ENCODE data around the gene FH.

FH gene

DNA sequence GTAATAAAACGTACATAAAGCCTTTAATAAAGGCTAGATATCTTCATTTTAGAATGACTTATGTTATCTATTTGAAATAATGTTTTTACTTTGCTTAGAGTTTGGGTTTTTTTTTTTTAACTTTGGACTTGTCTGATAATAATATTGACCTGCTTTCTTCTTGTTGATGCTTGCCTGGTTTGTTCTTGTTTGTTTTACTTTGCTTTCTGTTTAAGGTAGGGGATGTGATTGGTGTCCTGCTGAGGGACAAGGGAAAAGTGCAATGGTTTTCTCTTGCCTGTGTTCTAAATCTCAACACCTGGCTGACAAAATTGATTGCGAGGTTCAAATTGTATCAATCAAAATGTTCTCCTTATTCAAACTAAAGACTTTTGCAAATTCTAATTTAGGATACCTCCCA, 2.2 kb upstream of the FH start:
- no peak for DNase-seq

DNA sequence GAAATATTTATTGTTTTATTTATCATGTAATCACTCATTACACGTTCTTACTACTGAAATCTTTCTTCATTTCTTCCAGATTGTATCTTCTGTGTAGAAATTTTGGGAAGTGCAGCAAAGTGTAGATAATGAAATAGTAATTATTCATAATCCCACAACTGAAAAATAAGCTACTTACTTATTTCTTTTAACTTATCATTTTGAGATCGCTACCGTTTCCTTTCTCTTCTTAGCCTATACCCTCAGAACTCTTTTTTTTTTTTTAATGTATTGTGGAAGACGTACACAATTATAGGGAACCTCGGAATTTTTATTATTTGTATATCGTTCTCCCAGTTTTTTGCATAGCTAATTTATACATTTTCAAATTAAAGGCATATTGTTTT, 518 bp upstream of the FH start:
- DNase-seq: no peak

DNA sequence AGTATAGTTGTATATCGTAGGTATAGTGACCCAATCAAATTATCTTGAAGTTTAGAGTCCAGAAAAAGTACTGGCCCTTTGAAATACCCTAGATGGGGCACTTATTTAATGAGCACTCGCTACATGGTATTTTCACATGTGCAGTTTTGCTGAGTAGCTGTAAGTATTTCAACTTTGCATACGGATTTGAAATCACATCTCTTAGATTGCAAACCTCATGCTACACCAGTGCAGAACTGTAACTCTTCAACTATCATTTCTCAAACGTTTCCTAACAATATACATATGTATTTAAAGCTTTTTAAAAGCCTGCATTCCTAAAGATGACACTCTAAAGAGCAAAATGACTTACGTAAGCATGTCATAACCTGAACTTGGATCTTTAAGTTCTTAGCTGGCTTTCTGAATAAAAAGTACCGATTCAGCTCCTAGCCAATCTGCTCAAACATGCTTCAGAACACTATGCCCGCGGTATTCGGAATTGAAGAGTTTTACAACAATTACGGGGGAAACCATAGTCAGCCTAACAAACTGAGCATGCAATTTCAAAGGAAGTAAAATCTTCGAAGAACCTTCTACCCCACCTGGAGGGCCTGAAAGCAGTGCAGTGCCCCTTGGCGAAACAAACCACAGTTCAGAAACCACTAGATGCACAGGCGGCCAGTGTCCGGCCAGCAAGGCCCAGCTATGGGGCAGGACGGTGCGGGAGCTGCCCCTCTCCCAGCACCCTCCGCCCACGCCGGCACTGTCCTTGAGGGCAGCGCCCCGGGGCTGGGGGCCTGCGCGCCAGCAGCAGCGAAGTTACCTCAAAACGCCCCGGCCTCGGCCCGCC, 863 bp downstream of the FH start:
- DNase-seq: peak in 1 of 2 donors; percentile 38

DNA sequence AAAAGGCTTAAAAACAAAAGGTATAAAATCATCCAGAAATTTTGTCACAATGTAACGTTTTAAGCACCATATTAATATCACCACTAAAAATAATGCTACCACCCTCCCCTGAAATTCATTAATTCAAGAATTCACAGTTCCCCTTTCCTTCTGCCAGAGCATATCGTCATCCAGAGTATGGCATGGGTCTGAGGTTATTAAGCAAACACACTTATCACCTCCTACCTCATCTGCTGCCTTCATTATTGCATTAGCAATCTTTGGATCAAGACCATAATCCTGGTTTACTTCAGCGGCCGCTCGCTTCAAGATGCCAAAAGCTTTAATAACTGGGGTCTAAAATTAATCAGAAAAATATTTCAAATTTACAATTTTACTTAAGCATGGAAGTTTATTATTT, 6.2 kb downstream of the FH start:
- no peak for DNase-seq

DNA sequence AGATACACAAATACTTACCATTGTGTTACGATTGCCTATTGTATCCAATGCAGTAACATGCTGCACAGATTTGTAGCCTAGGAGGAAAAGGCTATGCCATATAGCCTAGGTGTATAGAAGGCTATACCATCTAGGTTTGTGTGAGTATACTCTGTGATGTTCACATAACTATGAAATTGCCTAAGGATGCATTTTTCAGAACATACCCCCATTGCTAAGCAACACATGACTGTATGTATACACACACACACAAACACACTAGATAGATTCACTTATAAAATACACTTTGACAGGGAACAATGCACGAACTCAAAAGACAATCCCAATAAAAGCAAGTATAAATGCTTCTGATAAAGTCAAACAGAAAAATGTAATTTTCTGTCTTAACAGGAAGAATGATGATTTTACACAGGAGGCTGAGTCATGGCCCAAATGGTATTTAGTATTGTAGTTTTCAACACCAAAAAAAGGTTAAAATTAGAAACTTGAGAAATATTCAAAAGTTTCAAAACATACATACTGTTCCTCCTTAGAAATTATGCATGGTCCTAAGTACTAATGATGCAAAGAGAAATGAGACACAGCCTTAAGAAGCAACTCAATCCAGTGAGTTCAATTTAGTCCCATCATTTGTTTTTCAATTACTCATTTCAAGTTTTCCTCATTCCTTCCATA, 12.2 kb downstream of the FH start:
- DNase-seq: no peak

DNA sequence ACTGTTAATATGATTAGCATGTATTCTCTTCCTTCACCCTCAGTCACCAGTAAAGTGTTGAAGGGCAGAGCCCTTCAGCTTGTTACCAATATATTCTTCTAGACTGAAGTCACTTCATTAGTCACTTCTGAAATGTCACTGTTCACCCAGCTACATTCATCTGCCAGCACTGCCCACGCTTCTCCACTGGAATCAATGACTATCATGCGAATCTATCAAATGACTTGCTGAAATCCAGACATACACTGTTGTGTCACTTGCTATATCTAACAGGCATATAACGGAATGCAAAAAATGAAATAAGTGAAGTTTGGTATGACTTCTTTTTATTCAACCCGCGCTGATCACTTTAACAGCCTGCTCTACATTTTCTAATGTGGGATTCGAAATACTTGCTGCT, 16.1 kb downstream of the FH start:
- no peak for DNase-seq

DNA sequence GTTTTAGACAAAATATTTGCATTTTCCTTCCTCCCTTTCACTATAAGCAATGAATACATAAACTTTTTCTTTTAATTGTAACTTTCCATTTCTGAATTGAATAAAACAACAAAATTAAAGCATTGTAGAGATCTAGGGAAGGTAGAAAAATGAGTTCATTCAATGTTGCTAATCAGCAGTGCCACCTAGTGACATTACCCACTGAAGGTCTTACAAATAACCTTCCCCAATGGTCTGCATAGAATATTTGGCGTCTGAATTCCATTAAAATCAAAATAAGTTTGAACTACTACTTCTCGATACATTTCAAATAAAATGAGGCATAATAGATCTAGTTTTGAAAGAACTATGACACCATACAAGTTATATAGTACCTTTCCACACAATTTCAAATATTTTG, 19.6 kb downstream of the FH start:
- DNase-seq: no peak

DNA sequence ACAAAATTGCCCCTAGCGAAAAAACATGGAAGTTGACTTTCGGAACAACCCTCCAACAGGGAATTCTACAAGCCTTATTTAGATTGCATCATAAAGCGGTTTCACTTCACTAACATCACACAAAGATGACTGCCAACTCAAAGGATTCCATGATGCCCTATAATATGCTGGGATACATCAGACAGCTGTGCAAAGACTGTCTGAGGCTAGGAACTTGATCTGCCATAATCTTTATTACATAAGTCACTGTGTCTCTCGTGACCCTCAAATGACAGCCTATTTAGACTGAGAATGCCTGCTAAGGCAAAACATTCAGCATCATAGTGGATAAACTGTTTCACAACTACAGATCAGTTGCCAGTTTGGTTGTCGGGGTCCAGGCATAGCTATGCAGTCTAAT, 23.8 kb downstream of the FH start:
- DNase-seq: no peak

DNA sequence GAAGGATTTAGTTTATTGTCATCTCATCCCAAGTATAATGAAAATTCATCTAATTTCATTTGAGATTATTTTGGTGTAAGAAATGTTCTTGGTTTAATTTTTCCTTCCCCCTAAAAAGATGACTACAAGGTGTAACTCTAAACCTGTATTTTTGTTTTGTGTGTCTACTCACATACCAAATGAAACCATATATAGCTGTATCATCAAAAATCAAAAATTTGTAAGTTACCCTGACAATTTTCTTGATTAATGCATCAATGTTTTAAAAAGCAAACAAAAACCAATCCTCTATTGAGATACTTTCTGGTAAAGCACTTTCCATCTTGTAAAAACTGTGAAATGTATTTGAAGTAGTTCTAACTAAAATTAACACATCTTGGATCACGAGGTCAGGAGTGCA, 30.8 kb downstream of the FH start:
- no peak for DNase-seq

DNA sequence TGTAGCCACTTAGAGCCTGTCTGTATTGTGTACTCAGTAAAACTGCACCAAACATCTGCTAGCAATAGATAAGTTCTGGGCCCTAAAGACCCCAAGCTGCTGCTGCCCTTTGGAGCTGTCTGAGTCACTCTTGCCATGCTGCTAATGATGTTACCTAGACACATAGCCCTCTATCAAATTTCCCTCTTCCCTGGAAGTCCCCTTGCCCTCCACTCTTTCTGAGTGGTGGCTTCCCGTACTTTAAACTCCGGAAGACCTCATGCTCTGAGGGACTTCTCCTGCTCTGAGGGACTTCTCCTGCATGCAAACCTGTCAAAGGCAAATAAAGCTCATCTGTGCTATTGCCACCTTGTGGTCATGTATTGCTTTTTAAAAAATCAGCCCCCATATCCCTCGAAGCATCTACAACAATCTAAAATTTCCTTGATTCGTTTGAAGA, 34.0 kb downstream of the FH start:
- DNase-seq: no peak

DNA sequence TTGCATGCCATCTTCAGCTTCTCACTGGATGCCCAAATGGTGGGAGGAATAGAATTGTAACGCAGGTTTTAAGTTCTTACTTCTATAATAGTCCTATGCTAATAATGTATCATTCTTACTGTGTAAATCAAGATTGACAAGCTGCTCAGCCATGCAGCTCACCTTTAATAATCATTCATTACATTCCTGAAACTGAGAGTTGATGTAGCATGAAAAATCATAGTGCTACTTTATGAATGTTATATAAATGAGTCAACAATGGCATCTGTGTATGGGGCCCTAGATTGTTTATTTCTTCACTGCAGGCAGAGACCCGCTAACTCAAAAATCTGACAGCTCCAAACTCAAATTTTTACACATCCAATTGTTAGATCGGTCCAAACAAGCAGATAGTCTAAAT, 34.4 kb downstream of the FH start:
- no peak for DNase-seq

DNA sequence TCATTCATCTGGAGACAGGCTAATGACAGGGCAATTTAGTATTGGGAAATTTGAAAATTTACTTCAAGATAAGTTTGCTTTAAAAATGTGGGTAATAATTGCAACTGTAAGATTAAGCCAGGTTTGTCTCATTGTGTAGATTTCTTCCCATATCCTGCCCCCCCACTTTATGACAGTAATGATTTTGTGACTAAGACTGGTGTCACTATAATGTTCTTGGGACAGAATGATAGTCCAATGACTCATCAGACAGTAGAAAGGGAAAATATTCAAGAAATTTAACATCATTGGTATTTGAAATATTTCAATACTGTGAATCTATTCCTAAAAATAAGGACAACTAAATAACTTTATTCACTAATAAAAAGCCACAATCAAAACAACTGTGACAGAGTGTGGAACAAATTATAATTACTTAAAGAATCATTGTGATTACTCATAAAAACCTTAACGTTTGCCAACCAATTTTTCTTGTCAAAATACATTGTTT, 36.7 kb downstream of the FH start:
- no peak for DNase-seq

DNA sequence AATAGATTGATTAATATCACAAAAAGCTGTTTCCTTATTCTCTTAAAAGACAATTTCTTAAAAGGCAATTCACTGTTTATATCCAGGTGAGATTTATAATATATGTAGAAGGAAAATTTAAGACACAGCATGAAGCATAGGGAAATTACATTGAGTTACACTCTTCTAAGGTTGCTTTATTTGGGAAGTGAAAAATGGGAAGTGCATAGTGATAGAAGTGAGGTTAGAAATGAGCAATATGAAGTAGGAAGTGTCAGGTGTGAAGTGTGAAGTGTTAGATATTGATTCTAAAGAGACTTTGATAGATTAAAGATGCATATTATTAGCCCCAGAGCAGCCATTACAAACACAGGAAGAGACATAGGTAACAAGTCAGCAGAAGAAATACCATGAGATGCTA, 40.3 kb downstream of the FH start:
- DNase-seq: no peak

DNA sequence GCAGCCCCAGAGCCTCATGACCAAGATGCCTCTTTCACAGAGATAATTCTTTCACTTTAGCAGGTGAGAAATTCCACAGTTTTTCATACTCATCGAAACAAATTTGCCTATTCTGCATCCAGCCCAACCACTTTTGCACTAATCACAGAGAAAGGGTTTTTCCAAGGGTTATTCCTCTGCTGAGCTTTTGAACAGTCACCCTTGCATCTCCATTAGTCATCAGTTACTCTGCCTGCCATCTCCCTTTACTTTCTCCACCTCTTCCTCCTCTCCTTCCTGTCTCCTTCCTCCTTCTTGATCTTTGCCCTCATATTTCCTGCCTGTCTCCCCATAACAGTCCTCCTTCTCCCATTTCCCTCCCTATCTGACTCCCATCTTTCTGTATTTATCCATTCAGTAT, 43.9 kb downstream of the FH start:
- DNase-seq: no peak

DNA sequence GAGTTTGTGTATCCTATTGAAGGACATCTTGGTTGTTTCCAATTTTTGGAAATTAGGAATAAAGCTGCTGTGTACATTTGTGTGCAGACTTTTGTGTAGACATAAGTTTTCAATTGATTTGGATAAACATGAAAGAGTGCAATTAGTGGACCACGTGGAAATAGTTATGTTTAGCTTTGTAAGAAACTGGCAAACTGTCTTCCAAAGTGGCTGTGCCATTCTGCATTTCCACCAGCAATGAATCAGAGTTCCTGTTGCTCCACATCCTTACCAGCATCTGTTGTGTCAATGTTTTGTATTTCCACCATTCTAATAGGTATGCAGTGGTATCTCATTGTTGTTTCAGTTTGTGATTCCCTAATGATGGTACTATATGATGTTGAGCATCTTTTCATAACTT, 46.5 kb downstream of the FH start:
- DNase-seq: no peak

DNA sequence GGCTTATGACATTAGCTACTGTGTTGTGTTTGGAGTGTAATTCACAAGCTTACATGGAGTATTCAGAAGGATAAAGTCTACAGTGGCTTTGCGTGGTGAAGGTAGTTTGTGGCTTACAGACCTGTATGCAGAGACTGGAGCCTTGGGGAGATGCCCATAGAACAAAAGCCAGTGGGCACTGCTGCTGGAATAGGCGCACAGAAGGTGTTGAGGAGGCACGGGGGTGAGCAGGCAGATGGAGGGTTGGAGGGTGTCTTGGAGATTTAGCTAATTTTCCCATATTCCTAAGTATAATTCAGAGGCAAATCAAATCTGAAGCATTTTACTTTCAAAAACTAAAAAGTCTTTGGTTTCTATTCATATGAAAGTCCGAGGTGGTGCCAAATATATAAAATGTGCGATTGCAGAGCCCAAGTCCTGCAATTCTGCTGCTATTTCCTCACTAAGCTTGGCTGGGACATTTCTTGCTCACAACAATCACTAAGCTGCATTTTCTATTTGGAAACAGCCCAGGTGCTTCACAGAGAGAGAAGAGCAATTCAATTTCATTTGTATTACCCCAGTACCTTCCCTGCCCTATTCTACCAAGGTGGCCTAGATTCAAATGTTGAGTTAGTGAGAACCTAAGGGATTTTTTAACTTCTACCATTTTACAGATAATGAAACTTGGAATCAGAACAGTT, 48.5 kb downstream of the FH start:
- DNase-seq: no peak

DNA sequence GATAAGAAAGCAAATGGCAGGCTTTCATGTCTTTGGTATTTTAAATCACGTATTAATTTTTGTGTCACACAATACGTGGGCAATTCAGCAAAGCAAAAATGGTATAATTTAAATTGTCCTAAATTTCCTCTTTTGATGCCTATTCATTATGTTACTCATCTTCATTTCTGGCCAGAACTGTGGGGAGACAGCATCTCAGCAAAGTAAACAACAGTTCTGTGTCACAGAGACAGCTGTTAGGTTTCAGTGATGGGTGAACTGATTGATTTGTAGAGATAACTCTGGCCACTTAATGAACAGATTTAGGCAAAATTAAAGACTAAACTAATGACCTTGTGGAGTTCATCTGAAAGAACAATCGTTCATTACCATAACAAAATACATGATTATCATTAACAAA, 49.2 kb downstream of the FH start:
- DNase-seq: no peak

DNA sequence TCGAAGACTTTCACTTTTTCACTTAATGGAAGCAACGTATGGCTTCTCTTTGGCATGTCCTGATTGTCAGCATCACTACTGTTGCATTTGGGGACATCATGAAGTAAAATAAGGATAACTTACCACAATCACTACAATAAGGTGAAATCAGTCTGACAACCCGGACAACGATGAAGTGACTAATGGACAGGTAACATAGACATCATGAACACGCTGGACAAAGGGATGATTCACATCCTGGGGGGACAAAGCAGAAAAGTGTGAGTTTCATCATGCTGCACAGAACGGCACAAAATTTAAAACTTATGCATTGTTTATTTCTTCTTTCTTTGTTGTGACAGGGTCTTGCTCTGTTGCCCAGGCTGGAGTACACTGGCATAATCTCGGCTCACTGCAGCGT, 53.9 kb downstream of the FH start:
- DNase-seq: no peak

DNA sequence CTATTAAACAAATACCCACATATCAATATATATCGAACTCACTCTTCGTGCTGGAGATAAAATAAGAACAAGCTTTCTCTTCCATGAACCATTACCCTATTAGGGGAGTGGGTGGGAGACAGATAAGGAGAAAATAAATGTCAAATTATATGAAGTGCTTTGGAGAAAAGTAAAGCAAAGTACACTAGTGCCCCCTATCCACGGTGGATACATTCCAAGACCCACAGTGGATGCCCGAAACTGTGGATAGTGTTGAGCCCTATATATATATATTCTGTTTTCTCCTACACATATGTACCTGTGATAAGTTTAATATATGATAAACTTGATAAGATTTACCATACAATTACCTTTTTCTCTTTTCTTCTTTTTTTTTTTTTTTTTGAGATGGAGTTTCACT, 54.6 kb downstream of the FH start:
- no peak for DNase-seq

DNA sequence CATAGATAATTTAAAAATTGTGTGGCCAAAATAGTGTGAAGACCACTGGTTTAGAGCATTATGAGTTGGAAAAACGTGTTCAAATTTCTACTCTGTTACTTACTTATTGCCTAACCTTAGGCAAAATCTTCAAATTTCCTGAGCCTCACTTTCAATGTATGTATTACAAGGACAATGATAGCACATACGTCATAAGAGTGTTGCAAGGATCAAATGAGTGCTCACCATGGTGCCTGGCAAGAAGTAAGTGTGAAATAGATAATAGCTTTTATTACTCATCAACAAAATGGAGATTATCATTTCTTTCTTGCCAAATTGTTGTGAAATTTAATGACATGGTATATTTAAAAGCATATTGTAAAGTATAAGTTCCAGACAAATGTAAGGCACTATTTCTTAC, 57.2 kb downstream of the FH start:
- no peak for DNase-seq

DNA sequence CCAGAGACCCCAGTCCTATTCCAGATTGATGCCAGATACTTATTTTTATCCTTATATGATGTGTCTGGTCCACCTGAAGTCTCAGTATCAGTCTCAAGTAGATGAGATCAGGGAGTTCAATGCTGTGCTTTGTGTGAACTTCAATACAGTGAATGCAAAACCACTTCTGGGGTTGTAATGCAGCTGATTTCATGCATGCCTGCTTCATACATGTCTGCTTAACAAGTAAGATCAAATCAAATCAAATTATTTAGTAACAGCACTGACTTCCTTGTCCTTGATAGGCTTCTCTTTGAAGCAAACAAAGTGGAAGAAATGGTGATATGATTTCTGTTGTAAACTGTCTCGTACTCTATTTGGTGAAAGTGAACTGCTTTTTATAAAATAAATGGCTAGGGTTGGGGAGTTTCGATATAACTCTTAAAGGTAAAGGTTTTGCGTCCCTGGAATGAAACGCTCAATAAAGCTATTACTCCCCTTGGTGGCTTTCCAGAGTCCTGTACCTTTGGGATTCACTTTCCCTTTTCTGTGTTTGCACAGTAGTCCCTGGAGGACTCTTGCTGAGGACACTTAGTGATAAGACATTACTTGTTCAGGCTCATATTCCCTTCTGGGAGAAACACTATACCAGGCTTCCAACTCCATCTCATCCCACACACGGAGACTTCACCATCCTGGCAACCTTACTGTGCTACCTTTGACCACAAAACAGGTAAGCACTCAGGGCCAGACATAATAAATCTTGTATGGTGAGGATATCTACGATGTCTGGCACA, 59.3 kb downstream of the FH start:
- no peak for DNase-seq

DNA sequence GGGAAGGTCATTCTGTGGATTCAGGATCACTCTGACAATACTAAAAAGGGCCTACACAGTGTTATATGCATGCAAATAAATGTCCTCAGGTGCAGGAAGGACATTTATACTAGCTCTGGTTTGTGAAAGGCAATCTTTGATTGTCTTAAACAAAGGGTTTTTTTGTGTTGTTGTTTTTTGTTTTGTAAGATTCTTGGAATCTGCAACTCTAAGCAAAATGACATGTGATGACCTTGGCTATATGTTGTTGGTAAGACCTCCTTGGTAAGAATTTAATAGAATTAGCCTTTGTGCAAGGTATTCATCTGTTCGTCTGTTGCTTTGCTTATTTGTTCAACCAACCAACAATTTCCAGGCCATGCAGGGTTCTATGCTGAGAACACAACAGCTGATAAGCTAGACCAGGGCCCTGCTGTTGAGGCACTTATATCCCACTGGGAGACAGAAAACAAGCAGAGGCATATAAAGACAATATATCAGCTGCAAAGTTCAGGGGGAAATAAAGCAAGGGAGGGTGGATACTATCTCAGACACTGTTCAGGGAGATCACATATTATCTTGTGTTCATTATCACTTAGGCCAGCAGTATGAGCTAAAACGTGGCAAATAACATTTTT, 60.3 kb downstream of the FH start:
- no peak for DNase-seq

DNA sequence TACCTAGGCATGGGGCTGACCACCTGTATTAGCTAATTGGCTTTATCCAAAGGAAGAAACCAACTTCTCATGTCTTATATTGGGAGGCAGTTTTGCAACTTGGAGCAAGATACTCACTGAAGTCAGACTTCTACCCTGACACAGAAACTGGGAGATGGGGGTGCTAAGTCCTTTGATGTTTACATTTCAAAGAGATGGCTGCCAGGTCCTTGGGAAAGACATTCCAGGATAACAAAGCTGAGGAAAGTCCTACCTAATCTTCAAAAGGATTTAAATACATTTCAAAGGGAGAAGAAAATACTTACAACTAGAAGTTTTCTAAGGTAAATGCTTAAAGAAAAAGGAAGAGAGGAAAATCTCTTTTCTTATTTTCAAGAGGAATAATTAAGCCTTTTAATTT, 62.1 kb downstream of the FH start:
- DNase-seq: no peak
